GM06990 (cell line): Measurements from ENCODE around the gene SFT2D2.

ENCODE experiments used
- DNase-seq: peaks from one replicate; pipeline ENCODE4 v3.0.0-alpha.2; 2011; ENCODE audit not compliant: insufficient read length; ENCODE audit errors: extremely low read depth
- H3K27me3 ChIP-seq: replicated peaks from 2 replicates; pipeline ENCODE4 v1.6.0; 2011; ENCODE audit warnings: low read length; ENCODE audit not compliant: control insufficient read depth, insufficient read depth
- H3K36me3 ChIP-seq: 2 replicates; pipeline ENCODE4 v1.5.1; 2011; ENCODE audit warnings: low read length; ENCODE audit not compliant: control insufficient read depth, insufficient read depth
- H3K4me3 ChIP-seq: replicated peaks from 2 replicates; pipeline ENCODE4 v1.5.1; 2011; ENCODE audit warnings: low read depth, mild to moderate bottlenecking, control low read depth, low read length
- TF ChIP-seq, protein P1 (sequence below): IDR thresholded peaks from 2 replicates; pipeline ENCODE4 v1.5.1; 2011; ENCODE audit warnings: low read length, control low read depth, mild to moderate bottlenecking, inconsistent platforms; ENCODE audit not compliant: insufficient read depth, poor library complexity, severe bottlenecking

Gene SFT2D2

GRCh38 chr1:168285971-168286927, 60.4 kb downstream of the SFT2D2 start:
- Histone ChIP-seq H3K4me3 (no peak overlapping the region), H3K27me3 (no peaks in the 10 kb centered on the region), H3K36me3 (no peaks in the 10 kb centered on the region)
- TF ChIP-seq, protein P1, sequence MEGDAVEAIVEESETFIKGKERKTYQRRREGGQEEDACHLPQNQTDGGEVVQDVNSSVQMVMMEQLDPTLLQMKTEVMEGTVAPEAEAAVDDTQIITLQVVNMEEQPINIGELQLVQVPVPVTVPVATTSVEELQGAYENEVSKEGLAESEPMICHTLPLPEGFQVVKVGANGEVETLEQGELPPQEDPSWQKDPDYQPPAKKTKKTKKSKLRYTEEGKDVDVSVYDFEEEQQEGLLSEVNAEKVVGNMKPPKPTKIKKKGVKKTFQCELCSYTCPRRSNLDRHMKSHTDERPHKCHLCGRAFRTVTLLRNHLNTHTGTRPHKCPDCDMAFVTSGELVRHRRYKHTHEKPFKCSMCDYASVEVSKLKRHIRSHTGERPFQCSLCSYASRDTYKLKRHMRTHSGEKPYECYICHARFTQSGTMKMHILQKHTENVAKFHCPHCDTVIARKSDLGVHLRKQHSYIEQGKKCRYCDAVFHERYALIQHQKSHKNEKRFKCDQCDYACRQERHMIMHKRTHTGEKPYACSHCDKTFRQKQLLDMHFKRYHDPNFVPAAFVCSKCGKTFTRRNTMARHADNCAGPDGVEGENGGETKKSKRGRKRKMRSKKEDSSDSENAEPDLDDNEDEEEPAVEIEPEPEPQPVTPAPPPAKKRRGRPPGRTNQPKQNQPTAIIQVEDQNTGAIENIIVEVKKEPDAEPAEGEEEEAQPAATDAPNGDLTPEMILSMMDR = no peak
- no peak for DNase-seq

- DNase-seq = no peak
- H3K4me3 ChIP-seq = no peak overlapping the region
- TF ChIP-seq, protein P1 = no peak
- H3K36me3 ChIP-seq = no peaks in the 10 kb centered on the region
- no peaks in the 10 kb centered on the region for H3K27me3 ChIP-seq
Observed at GRCh38 chr1:168287237-168287664, 61.4 kb downstream of the SFT2D2 start.

GRCh38 chr1:168288311-168289052, 62.7 kb downstream of the SFT2D2 start:
- TF ChIP-seq, protein P1 = no peak
- no peaks in the 10 kb centered on the region for H3K27me3 ChIP-seq
- no peak overlapping the region for H3K4me3 ChIP-seq
- H3K36me3 ChIP-seq = no peaks in the 10 kb centered on the region
- no peak for DNase-seq

DNA sequence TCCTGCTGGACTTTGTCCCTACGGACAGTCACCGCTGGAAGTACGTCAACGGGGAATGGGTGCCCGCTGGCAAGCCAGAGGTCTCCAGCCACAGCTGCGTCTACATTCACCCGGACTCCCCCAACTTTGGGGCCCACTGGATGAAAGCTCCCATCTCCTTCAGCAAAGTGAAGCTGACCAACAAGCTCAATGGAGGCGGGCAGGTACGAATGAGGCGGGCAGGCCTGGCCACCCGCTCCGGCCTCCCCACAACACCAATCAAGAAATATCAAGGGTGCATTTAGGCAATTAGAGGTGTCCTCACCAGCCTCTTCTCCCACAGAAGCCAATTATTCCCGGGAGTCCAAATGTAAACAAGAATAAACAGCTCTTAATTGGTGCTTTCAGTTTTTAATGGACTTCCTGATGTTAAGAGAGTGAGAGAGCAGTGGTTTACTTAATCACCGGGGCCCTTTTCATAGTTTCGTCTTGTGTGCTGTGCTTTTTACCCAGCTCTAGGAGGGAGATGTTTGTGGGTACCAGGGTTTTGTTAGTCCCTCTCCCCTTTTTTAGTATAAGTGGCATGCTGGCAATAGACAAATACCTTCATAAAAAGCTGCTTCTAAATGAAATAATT, 65.5 kb downstream of the SFT2D2 start:
- Histone ChIP-seq H3K4me3 (no peak overlapping the region), H3K36me3 (no peaks in the 10 kb centered on the region), H3K27me3 (no peaks in the 10 kb centered on the region)
- DNase-seq = no peak
- TF ChIP-seq, protein P1 = no peak

GRCh38 chr1:168293356-168293755, 67.6 kb downstream of the SFT2D2 start:
- DNase-seq = no peak
- Histone ChIP-seq H3K27me3 (no peaks in the 10 kb centered on the region), H3K36me3 (no peaks in the 10 kb centered on the region), H3K4me3 (no peak overlapping the region)
- TF ChIP-seq, protein P1 = no peak
